DMS53 treated with DMSO at 0.1 percent for 48 hours (cell line): ENCODE data around the gene SMIM36.
"Not testable (repeated sequence)": the region's sequence is repeated elsewhere in the genome, so short reads cannot be mapped to it uniquely, and the experiment has no call there.

Experiments used
- DNase-seq: peaks from one replicate; lab custom pipeline; 2025; ENCODE audit not compliant: unreplicated experiment; lab: John Stamatoyannopoulos, UW

SMIM36 gene

DNA sequence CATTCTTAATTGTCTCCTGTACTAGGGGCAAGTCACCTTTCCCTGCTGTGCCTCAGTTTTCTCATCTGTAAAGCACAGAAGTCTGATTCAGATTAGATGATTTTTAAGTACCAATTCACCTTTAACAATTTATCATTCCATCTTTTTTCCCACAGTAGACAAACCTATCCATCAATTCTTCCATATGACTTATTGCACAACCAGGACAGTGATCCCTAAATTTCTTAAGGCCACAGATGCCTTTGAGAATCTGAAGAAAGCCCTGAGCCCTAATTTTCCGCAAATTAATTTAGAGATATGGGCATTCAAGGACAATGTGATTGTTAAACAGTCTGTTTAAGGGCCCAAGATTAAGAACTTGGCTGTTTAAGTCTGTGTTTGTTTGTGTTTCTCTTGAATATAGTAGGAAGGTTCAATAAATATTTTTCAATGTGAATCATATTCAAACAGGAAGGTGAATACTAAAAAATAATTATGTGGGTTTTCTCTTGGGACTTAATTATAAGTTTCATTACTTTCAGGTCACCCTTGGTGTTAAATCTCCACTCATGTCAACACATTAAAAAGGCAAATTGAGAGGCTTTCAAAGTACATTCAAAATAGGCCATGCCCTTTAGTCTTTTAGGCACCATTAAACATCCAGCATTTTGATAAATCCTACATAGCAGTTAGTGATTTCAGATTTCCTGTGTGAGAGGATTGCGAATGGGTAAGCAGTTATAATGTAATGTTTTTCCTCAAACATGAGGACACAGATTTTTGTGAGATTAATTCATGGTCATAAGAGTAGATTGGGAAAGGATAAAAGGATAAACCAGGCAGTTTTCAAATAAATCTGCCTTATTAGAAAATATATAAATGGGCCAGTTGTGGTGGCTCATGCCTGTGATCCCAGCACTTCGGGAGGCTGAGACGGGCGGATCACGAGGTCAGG is 54.7 kb downstream of the SMIM36 start:
- DNase-seq = no peak

DNA sequence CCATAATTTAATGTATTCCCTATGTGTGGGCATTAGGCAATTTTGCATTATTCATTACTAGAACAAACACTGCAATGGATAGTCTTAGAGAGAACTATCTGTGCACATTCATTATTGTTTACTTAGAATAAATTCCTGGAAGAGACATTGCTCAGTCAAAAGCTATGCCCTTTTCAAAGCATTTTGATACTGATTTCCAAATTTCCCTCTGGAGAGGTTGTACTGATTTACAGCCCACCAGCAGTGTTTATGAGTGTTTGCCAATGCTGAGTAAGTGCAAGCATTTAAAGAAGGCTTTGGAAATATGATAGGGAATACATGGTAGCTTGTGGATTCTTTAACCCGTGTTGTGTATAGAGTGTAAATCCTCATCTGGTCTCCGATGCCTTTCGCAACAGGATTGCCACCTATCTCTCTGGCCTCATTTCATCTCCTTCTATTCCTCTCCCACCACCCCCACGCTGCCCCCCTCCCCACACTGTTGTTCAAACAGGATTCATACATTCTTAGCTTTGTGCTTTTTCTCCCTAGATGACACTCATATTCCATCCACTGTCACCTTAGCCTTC is 56.3 kb downstream of the SMIM36 start:
- no peak for DNase-seq

DNA sequence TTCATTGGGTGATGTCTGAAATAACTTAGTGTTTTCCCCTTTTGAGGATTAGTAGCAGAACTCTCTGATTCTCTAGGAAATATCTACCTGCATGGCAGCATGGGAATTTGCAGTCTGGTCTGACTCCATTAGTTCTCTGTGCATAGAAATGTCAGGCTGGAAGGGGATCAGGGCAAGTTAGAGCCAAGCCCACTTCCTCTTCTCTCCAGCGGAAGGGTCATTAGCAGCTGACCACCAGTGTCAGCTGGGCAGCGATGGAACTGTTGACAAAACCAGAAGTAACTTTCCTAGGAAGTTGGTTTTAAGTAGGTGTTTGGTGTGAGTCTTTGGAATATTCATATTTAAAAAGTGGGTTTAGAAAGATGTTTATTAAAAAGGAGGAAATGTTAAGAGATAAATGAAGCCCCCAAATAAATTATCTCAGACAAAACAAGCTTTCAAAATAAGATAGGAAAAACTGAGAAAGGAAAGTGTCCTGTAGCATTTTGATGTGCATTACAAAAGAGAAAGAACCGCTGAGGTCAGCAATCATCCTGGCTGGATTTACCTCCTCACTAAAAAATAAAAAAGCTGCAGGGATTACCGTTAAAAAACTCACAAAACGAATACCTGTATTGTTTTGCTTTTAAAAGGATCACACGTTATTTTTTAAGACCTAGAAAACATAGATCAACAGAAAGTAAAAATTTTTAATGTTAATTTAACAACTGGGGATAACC is 57.3 kb downstream of the SMIM36 start:
- DNase-seq = no peak

DNA sequence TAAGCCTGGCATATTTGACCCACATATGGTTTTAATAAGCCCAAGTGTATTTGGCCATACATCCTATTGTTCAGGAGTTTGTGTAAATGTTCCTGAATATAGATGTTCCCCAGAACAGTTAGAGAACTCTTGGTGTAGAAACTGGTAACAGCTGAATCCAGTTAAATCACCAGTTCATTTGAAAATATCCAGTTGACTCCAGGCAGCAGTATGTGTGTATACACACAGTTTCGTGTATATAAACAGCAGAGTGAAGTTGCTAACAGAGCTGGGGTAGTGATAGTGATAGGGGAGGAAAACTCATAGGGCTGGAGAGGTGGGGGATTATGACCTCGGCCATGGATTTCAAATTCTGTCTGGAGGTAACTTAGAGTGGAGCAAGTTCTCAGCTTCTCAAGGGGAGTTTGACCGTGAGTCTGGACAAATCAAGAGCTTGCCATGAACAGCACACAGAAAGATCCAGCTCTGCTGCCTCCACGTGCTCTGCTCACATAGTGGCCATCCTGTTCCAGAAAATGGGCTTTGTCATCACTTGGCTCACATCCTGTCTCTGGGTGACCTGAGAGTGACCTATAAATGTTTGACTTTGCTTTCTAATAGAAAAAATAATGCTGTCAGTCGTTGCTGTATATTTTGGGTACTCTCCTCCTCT is 59.0 kb downstream of the SMIM36 start:
- no peak for DNase-seq

DNA sequence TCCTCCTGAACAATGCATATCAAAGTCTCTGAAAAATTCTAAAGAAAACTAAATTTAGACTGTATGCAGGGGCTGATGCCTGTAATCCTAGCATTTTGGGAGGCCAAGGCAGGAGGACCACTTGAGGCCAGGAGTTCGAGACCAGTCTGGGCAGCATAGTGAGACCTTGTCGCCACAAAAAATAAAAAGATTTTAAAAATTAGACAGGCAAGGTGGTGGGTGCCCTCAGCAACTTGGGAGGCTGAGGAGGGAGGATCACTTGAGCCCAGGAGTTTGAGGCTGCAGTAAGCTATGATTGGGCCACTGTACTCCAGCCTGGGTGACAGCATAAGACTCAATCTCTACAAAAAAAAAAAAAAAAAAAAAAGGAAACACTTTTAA is 59.5 kb downstream of the SMIM36 start:
- no peak for DNase-seq

DNA sequence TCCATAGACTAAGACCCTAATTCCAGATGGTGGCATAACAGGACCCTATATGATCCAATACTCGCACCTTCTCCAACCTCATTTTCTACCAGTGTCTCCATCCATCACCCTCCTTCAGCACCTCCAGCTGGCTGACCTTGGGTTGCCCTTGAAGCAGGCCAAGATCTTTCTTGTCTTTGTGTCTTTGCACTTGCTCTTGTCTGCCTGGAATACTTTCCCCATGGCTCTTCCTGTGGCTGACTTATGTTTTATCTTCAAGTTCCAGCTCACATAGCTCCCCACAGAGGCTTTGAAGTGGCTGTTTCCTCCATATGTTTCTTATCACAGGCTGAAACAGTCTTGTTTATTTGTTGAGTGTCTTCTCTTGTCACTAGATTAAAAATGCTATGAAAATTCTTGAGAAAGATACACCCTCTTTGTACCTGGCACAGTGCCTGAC is 60.0 kb downstream of the SMIM36 start:
- DNase-seq = no peak

DNA sequence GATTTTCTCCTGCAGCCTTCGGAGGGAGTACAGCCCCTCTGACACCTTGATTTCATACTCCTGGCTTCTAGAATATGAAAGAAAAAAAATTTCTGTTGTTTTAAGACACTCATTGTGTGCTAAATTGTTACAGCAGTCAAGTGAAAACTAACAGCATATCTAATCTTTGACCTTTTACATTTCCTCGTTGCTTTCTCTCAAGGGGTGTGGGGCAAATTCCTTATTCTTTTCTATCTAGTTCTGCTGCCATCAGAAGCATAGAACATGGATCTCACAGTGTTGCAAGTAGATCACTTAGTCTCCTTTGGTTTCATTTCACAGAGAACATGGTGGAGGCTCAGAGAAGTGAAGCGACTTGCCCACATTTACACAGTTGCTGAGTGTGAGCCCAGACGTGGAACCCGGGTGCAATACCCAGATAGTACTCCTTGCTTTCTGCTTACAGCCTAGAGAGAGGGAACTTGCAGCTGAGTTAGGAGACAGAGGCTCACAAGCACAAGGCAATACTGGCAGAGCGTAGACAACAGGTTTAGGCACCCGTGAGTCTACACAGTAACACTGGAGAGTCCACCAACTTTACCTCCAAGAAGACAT is 60.9 kb downstream of the SMIM36 start:
- DNase-seq = no peak

DNA sequence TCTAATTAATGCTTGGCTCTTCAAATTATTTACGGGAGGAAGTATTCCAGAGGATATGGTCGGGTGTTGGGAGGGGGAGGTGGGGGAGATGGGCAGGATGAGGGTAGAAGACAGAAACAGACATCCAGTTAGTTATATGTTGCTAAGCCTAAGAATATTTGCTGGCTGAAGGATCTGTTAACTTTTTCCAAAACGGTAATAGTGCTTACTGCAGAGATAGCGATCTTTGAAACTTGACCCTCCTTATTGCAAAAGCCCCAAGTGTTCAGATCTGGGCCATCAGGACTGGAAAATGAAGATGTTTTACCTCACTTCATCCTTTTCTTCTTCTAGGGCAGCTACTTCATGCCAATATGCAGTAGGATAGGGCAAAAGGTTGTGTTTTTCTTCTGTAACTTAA is 62.6 kb downstream of the SMIM36 start:
- DNase-seq = no peak

DNA sequence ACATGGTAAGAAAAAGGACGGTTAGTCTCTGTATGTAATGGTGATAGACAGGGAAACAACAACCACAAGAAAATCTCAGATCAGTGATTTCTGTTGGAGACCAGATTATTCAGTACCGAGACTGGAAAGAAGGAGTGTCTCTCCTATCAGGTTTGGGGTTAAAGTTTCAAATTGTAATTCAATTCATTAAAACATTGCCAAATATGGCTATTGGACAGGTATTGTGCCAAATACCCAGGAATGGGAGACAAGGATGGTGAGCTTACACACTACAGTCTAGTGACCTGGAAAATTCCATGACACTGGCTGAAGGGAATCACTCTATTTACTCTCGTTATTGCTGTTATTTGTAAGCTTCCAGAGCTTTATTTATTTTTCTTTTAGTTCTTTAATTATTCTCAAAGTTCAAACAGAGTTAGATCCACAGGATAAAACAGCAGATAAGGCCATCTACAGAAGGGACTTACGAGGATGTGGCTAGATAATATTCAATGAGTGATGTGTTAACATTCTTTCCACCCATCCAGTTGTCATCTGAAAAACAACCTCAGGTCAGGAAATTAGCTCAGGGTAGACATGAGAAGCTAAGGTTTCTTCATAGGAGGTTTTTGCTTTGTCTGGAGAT is 64.6 kb downstream of the SMIM36 start:
- DNase-seq = no peak

DNA sequence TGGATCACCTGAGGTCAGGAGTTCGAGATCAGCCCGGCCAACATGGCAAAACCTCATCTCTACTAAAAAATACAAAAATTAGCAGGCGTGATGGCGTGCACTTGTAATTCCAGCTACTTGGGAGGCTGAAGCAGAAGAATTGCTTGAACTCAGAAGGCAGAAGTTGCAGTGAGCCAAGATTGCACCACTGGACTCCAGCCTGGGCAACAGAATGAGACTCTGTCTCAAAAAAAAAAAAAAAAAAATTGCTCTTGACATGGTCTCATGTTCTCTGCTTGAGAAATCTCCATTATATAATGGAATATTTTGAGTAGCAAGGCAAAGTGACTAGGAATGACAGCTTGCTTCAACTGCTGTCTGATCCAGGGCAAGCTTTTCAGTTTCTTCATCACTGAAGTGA is 65.2 kb downstream of the SMIM36 start:
- DNase-seq = not testable (repeated sequence)

DNA sequence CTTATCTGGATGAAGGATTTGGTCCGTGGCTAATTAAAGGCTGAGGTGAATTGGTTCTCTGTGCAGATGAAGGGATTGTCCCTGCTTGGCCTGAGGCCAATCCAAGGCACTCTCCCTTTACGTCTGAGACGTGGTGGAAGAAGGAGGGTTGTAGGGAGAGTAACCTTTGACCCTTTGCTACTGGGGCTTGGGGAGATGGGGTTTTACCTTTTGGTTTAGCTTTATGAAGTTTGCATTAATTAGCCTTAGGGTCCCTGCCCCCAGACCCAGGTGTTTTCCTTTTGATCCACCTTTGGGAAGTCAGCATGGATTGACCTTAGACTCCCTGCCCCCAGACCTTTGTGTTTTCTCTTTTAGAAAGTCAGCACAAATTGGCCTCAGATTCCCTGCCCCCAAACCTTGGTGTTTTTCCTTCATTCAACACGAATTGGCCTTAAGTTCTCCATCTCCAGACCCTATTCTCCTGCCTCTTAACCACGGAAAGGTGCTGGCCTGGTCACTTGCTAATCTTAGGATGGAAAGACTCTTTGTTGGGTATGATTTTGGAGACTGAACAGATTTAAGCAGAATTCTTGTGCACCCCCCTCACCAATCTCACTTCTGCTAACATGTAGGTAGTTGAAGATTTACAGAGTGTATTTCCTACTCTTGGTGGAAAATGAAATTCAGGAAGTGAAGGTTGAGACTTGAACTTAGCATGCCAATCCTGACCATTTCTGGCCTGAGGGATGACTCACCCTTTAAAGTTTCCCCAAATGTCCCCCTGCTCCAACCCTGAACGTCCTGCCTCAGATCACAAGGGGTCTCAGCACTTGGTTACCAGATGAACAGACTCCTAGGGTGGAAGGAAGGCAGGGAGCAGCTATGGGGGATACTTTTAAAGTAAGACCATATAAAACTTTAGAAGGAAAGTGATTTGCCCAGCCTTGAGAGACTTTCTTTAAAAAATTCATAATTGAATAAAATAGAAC is 66.5 kb downstream of the SMIM36 start:
- no peak for DNase-seq

DNA sequence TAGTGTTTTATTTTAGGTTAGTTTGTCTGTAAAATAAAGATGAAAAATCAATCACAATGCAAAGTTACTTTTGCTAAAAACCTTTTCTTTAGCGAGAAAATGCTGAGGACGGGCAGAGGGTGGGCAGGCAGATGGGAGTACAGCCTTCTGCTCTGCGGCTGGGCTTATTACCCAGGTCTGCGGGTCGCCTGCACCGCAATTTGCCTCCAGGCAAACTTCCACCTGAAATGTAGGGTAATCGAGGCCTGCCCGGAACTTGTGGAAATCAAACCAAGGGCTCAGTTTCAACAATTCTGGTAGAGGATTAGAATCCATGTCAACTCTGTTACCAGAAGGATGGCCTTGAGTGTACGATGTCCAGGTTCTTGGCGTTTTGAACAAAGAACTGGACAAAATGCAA is 67.3 kb downstream of the SMIM36 start:
- no peak for DNase-seq

DNA sequence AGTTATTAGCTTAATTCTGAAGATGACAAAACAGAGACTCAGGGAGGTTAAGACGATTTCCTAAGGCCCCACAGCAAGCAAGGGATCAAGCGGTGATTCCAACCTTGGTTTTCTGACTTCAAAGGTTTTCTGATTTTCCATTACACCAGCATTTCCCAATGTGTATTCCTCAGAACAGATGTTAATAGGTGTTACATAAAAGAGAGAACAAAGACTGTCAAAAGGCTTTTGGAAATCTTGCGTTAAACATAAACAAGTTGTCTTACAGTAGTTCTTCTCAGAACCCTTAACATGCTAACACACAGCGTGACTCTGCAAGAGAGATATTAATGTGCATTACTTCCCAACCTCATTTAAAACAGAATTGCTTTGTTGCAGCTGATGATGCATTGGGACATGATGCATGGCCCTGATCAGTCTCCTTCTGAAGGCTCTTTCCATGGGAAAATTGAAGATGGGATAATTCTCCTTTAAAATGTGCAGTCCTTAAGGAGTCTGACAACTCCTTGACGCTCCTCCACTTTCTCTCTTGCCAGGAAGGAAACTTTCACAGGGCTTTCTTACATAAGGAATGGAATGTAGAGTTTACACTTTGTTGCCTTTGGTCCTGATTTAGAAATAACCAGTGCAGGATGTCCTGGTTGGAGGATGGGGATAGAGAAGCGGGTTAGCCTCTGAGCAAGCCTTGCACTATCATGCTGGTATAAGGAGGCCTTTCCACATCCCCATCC is 68.1 kb downstream of the SMIM36 start:
- DNase-seq = no peak

DNA sequence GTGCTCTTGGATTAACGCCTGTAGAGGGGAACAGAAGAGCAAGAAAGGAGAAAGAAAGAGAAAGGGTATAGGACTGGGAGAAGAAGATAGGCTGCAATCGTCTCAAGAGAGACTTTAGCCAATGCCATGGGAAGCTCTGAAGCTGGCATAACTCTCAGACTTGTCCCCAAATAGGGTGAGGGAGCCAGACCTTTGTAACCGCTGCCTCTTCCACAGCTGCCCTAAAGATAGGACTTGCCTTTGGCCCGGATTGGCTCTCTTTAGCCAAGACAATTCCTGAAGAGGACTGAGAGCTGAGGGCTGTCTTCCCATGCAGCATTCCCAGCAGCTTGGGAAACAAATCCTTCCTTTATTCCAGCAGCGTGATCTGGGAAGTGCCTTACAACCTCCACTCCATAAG is 68.8 kb downstream of the SMIM36 start:
- DNase-seq = no peak

DNA sequence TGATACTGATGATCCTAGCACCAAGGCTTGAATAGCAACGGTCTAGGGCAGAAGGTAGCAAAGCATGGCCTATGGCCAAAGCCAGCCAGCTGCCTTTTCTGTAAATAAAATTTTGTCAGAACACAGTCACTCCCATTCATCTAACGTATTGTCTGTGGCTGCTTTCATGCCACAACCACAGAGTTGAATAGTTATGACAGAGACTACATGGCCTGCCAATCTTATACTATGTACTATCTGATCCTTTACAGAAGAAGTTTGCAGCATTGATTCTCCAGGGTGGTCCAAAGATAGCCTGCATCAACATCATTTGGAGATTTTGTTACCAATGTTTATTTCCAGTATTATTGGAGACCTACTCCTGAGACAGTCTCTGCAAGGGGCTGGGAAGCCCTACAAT is 69.7 kb downstream of the SMIM36 start:
- no peak for DNase-seq

DNA sequence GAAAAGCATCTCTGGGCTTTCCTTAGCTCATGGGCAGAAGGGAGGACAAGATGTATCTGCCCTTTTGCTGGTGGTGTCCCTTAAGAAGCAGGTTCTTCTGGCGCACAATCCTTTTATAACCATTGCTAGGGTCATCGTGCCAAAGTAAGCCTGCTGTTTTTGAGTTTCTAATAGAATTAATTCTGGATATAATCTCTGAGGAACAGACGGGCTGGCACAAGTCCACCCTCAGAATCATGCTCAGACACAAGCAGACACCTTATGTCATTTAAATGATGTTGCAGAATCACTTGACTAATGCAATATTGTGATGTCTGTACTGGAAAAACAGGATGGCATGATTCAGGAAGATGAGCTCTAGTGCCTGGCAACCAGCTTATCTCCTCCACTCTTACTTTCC is 70.9 kb downstream of the SMIM36 start:
- no peak for DNase-seq

DNA sequence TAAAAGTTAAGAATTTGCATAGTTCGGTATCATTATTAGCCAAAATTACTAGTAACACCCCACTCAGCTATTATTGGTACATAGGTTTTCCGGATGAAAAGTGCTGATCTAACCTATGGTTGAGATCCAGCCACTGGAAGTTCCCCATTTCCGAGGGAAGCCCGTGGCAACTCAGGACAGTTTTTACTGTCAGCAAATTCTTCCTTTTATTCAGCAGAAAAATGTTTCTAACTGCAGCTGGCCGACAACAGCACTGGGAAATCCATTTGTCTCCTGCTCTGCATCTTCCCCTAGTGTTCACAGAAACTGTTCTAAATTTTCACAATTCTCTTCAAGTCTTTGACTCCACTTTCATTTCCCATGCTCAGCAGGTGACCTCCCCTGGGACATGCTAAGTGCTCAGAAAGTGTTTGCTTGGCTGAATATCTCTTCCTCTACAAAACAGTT is 74.1 kb downstream of the SMIM36 start:
- no peak for DNase-seq

DNA sequence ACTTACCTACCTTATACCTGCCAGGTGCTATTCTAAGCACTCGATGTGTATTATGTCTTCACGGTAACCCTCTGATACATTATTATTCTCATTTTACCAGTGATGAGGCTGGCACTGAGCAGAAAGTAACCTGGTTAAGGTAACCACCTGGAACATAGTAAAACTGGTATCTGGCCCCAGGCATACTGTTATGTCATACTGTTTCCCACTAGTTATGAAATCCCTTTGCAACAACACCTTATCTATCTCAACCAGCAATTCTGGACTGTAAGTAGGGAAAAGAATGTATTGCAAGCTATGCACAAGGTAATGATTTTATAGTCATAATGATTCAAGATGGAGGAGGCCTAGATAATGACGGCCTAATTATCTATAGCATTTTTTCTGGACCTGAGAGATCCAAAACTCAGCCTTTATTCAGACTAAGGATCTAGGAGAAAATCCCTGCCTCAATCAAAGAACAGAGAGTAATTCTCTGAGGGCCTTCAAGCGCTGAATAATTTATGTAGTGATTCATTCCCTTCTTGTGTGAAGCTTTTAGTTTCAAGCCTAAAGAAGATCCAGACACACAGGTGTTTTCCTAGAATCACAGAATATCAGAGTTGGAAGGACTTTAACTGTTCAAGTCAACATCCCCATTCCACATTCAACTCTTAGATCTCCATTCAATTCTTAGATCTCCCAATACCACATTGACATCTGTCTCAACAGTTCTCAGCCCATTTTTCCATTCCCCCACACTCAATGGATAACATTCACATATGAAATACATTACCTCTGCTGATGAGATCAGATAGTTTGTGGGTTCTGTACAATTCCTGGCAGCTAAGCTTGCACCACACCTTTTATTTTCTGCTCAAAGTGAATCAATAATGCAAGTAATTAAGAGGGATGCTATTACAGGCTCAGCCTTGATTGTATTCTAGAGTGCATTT is 74.8 kb downstream of the SMIM36 start:
- DNase-seq = no peak
